Fibroblast of skin of right quadriceps (primary cell): ENCODE measurements around the gene IL22RA1.

Experiments used
- DNase-seq: peaks from one replicate; pipeline ENCODE4 v3.0.0-alpha.2; 2013

The IL22RA1 gene

GRCh38 chr1:24096009-24096738, 46.8 kb downstream of the IL22RA1 start:
- no peak for DNase-seq

- DNase-seq: no peak
Observed at GRCh38 chr1:24095140-24095859, 47.6 kb downstream of the IL22RA1 start.

- no peak for DNase-seq
Observed at GRCh38 chr1:24094554-24094953, 48.4 kb downstream of the IL22RA1 start.

- DNase-seq: no peak
Observed at GRCh38 chr1:24093732-24094131, 49.2 kb downstream of the IL22RA1 start.

GRCh38 chr1:24092979-24093378, 50.0 kb downstream of the IL22RA1 start:
- DNase-seq: no peak

GRCh38 chr1:24091971-24092482, 50.9 kb downstream of the IL22RA1 start:
- DNase-seq: no peak

GRCh38 chr1:24090736-24091135, 52.2 kb downstream of the IL22RA1 start:
- no peak for DNase-seq

- DNase-seq: no peak
Observed at GRCh38 chr1:24089743-24090555, 53.0 kb downstream of the IL22RA1 start.

GRCh38 chr1:24089027-24089742, 53.8 kb downstream of the IL22RA1 start:
- DNase-seq: no peak

GRCh38 chr1:24086466-24086865, 56.5 kb downstream of the IL22RA1 start:
- DNase-seq: no peak

GRCh38 chr1:24085546-24085945, 57.4 kb downstream of the IL22RA1 start:
- DNase-seq: peak; percentile 35

- no peak for DNase-seq
Observed at GRCh38 chr1:24085007-24085406, 57.9 kb downstream of the IL22RA1 start.

- no peak for DNase-seq
Observed at GRCh38 chr1:24084050-24084449, 58.9 kb downstream of the IL22RA1 start.

GRCh38 chr1:24082372-24082771, 60.6 kb downstream of the IL22RA1 start:
- DNase-seq: no peak

- DNase-seq: no peak
Observed at GRCh38 chr1:24081190-24081589, 61.8 kb downstream of the IL22RA1 start.

- no peak for DNase-seq
Observed at GRCh38 chr1:24080131-24080530, 62.8 kb downstream of the IL22RA1 start.

- DNase-seq: no peak
Observed at GRCh38 chr1:24077278-24077978, 65.5 kb downstream of the IL22RA1 start.

- DNase-seq: no peak
Observed at GRCh38 chr1:24075946-24076345, 67.0 kb downstream of the IL22RA1 start.

GRCh38 chr1:24075590-24075854, 67.4 kb downstream of the IL22RA1 start:
- no peak for DNase-seq

- no peak for DNase-seq
Observed at GRCh38 chr1:24074817-24075589, 67.9 kb downstream of the IL22RA1 start.

GRCh38 chr1:24074196-24074595, 68.7 kb downstream of the IL22RA1 start:
- DNase-seq: no peak

- no peak for DNase-seq
Observed at GRCh38 chr1:24071941-24072340, 71.0 kb downstream of the IL22RA1 start.
